Measurements from ENCODE around the gene ULK4. TPM values are rescaled to one million over a fixed set of nuclear protein-coding genes. Genes with fewer than 3 reads are reported as not detected.
A peak's percentile ranks its signal among the peaks of the same experiment; 100 is the strongest.

ULK4 gene
- total and polyA plus RNA-seq, 10 donors, result 2.0 to 33.3 (median 12.9) TPM

DNA sequence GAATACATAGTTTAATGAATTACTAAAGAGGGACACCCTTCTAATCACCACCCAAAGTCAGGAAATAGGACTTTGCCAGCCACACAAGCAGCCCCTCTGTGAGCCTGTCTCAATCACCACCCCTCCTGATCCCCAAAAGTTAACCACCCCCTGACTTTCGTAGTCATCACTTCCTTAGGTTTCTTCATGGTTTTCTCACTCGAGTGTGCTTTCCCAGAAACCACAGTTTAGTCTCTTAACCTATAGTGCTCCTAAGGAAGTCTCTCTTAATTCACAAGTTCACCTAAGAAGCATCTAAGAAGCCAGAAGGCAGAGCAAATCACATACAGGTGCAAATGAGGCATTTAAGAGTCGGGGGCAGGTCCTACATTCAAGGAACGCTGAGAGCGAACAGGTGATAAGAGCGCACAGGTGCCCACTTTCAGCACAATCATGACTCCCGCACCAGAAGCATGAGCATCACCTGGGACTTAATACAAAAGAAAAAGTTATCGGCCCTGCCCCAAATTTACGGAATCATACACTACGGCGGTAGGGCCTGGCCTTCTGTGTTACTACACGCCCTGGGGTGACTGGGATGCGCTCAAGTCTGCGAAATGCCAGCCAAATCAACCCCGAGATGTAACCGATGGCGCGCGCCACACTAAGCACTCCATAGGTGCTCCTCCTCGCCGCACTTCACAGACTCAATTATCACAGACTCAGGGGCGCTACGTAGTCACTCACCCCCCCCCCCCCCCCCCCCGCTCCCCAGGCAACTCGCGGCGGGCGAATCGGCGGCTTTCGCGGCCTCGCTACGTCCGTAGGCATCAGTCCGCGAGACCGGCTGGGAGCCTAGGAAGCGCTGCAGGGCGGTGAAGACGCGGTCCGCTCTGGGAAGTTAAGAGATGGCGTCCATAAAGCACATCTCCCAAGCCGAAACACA is 815 bp downstream of the ULK4 start:
- peak overlapping the region; percentile 92 to 99 (median 96) for H3K4me3 ChIP-seq
- peak; percentile 90 for DNase-seq
- H3K27me3 ChIP-seq (replicated peaks in 1 of 7), result no peaks in the 10 kb centered on the region
- intact Hi-C loops (cut with DNase I; ENCODE audit: low total_unique reads), result loop anchor here (10.0 kb wide), 1 partner anchor 54 kb away; no protein-coding TSS in a partner anchor
- peak overlapping the region; percentile 72 to 89 (median 86) for H3K27ac ChIP-seq
- no peaks in the 10 kb centered on the region for H3K36me3 ChIP-seq
- WGBS, 5 donors, result 0 to 3% (median 1%) methylated on average over 22 to 45 of the region's 45 CpGs
- TF ChIP-seq POLR2AphosphoS5 (IDR thresholded peaks at IDR 0.05) (no peak), POLR2A (IDR thresholded peaks at IDR 0.05) (no peak), CTCF (IDR thresholded peaks at IDR 0.05 in 8 of 11, conservative IDR thresholded peaks at IDR 0.05 in 3 of 11) (no peak)
- H3K9me3 ChIP-seq, result no peaks in the 10 kb centered on the region
- peaks cover 5 to 23% (median 15%) of the 10 kb centered on the region in 6 donors for H3K4me1 ChIP-seq

DNA sequence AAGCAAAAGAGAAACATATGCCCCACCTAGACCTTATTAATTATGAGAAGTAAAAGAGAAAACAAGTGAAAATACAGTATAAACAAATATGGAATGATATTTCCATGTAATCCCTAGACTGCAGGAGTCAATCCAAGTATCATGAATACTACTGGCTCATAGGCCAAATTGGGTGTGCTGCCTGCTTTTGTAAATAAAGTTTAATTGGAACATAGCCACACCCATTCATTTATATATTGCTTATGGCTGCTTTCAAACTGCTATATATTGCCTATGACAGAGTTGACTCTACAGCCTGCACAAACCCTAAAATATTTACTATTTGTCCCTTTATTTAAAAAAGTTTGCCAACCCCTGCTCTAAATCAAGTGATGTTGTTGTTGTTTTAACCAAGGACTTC is 5.3 kb downstream of the ULK4 start:
- H3K27me3 ChIP-seq (replicated peaks in 1 of 7), result no peaks in the 10 kb centered on the region
- no peak overlapping the region for H3K4me3 ChIP-seq
- no peaks in the 10 kb centered on the region for H3K9me3 ChIP-seq
- no peak for TF ChIP-seq POLR2AphosphoS5 (IDR thresholded peaks at IDR 0.05)
- no peak for TF ChIP-seq CTCF (IDR thresholded peaks at IDR 0.05 in 8 of 11, conservative IDR thresholded peaks at IDR 0.05 in 3 of 11)
- no peak for TF ChIP-seq POLR2A (IDR thresholded peaks at IDR 0.05)
- DNase-seq, result no peak
- peaks cover 0 to 14% (median 4%) of the 10 kb centered on the region in 6 donors for H3K36me3 ChIP-seq
- H3K4me1 ChIP-seq, result peaks cover 5 to 15% (median 9%) of the 10 kb centered on the region in 6 donors
- intact Hi-C loops (cut with DNase I; ENCODE audit: low total_unique reads), result no loop called here
- no peak overlapping the region for H3K27ac ChIP-seq

DNA sequence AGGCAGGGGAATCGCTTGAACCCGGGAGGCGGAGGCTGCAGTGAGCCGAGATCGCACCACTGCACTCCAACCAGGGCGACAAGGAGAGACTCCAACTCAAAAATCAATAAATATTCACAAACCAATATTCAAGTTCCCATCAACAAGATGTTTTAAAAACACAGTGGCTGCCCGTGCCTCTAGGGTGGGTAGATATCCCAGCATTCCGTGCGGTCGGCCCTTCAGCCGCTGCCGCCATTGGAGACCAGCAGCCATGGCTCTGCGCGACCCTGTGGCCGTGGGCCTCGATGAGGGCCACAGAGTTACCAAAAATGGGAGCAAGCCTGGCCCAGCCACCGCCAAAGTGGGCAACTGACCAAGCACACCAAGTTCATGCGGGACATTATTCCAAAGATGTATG is 6.7 kb downstream of the ULK4 start:
- DNase-seq, result no peak
- no peak for TF ChIP-seq CTCF (IDR thresholded peaks at IDR 0.05 in 8 of 11, conservative IDR thresholded peaks at IDR 0.05 in 3 of 11)
- TF ChIP-seq POLR2AphosphoS5 (IDR thresholded peaks at IDR 0.05), result no peak
- no peak for TF ChIP-seq POLR2A (IDR thresholded peaks at IDR 0.05)

GRCh38 chr3:41943311-41943843 is 18.5 kb downstream of the ULK4 start:
- TF ChIP-seq CTCF (IDR thresholded peaks at IDR 0.05 in 8 of 11, conservative IDR thresholded peaks at IDR 0.05 in 3 of 11) (no peak), POLR2A (IDR thresholded peaks at IDR 0.05) (no peak), POLR2AphosphoS5 (IDR thresholded peaks at IDR 0.05) (no peak)
- intact Hi-C loops (cut with DNase I; ENCODE audit: low total_unique reads), result no loop called here

More for the DNA sequence above, 6.7 kb downstream of the ULK4 start:
- 90 to 93% (median 92%) methylated on average over 18 of the region's 18 CpGs for WGBS, 5 donors
- Histone ChIP-seq H3K9me3 (no peaks in the 10 kb centered on the region), H3K27ac (no peak overlapping the region), H3K4me3 (no peak overlapping the region), H3K36me3 (peaks cover 0 to 15% (median 4%) of the 10 kb centered on the region in 6 donors), H3K4me1 (peaks cover 0 to 2% (median 0%) of the 10 kb centered on the region in 6 donors), H3K27me3 (replicated peaks in 1 of 7) (no peaks in the 10 kb centered on the region)
- intact Hi-C loops (cut with DNase I; ENCODE audit: low total_unique reads), result no loop called here

More at GRCh38 chr3:41943311-41943843, 18.5 kb downstream of the ULK4 start:
- no peak overlapping the region for H3K4me3 ChIP-seq
- H3K4me1 ChIP-seq, result no peaks in the 10 kb centered on the region
- WGBS, 5 donors, result 91 to 95% (median 94%) methylated on average over 3 of the region's 3 CpGs
- H3K9me3 ChIP-seq, result no peaks in the 10 kb centered on the region
- DNase-seq, result no peak
- H3K36me3 ChIP-seq, result peaks cover 0 to 16% (median 0%) of the 10 kb centered on the region in 6 donors
- H3K27ac ChIP-seq, result no peak overlapping the region
- no peaks in the 10 kb centered on the region for H3K27me3 ChIP-seq (replicated peaks in 1 of 7)

Measured in spleen (tissue), 11 donors.